Stimulated activated naive B cell treated with anti-CD40 and anti-IgM and Interleukin-4, amounts not matched to agents 10 μg/mL and 1 μg/mL and 100 μg/mL, for 72 hours (primary cell): Measurements from ENCODE around the gene SLTM.

Experiments used
- ATAC-seq, 2 donors: fragments of 150-1000 bp; cut with Tn5 transposase; replicated peaks; 2 replicates each; pipeline ENCODE4 v1.10.0; 2021; ENCODE audit warnings: moderate library complexity in 1 of 2
- DNase-seq: peaks from one replicate; pipeline ENCODE4 v3.0.0; 2021
- H3K27ac Mint-ChIP-seq: one replicate; pipeline ENCODE4 v1.8.0; 2022; ENCODE audit warnings: mild to moderate bottlenecking, mixed read lengths
- H3K27me3 Mint-ChIP-seq, 2 donors: one replicate each; pipeline ENCODE4 v1.8.0; 2022; ENCODE audit warnings: mixed read lengths in 2 of 2
- H3K36me3 Mint-ChIP-seq, 2 donors: one replicate each; pipeline ENCODE4 v1.8.0; 2022; ENCODE audit warnings: mixed read lengths in 2 of 2, mild to moderate bottlenecking in 1 of 2
- H3K4me1 Mint-ChIP-seq, 2 donors: one replicate each; pipeline ENCODE4 v1.8.0; 2022; ENCODE audit warnings: mixed read lengths in 2 of 2, mild to moderate bottlenecking in 1 of 2
- H3K4me3 Mint-ChIP-seq, 2 donors: one replicate each; pipeline ENCODE4 v1.8.0; 2022; ENCODE audit warnings: mild to moderate bottlenecking in 2 of 2, mixed read lengths in 2 of 2, moderate library complexity in 1 of 2
- H3K9me3 Mint-ChIP-seq, 2 donors: one replicate each; pipeline ENCODE4 v1.8.0; 2022; ENCODE audit warnings: mixed read lengths in 2 of 2, mild to moderate bottlenecking in 1 of 2

SLTM gene

DNA sequence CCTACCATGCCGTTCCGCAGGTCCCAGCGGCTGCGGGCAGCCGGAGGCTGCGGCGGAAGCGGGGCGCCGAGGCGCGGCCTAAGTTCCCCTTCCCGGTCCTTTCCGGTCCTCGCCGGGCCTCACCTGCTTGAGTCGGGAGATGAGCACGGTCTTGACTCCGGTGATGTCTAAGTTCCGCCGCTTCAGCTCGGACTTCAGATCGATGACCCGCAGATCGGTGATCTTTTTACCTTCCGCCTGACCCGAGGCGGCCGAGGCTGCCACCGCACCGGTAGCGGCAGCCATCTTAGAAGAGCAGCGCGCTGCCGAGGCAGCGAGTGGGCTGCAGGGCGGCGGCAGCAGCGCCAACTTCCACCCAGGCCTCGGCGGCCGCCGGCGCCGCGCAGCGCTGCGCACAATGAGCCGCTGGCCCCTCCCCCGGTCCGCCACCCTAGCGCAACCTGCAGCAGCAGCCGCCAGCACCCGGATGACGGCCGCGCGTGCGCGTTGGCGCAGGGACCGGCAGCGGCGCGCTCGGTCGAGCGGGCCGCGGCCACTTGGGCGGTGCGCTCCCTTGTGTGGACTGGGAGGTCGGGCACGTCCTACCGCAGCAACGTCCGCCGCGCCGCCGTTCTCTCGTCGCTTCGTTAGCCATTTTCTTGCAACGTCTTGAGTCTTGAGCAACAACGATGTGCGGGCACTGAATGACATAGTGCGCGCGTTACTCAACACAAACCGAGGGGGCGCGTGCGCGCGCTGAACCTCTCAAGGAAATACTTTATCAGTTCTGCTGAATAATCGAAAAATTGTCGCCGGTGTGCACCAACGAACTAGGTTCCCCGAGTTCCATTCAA, at the start of gene SLTM:
Gene SLTM (minus strand): TSS at position 399 of the 833 bp plus-strand sequence. CDS start 114 bp downstream, at position 285.
- Mint-ChIP-seq H3K4me3 (peak within 1 kb of the TSS; percentile 99), H3K4me1 (peaks cover 0 to 14% of the 10 kb centered on the region in 2 donors), H3K9me3 (no peaks in the 10 kb centered on the region), H3K27ac (peak within 1 kb of the TSS; percentile 100), H3K36me3 (peaks cover 0 to 6% of the 10 kb centered on the region in 2 donors), H3K27me3 (no peaks in the 10 kb centered on the region)
- DNase-seq: peak; percentile 88
- peak; percentile 94 to 95 for ATAC-seq

DNA sequence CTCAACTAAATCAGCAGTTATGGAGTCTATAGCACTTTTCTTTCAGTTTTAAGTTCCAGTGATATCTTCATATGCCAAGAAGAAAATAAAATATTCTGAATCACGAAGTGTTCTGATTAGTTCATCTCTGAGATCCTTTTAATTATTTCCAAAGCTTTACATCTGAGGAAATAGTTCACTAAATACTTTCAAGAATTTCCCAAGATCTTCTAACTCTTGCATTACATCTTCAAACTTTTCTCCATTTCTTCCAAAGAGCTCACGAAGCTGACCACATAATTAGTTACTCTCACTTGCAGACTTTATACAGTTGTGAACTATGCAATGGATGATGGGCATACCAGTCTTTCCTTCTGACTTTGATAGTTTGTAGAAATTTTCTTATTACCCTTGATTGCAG, 49.8 kb upstream of the SLTM start:
- Mint-ChIP-seq H3K4me3 (no peak overlapping the region), H3K27ac (no peak overlapping the region), H3K27me3 (no peaks in the 10 kb centered on the region), H3K36me3 (peaks cover under 1 to 3% of the 10 kb centered on the region in 2 donors), H3K9me3 (no peaks in the 10 kb centered on the region), H3K4me1 (peaks cover 17 to 35% of the 10 kb centered on the region in 2 donors)
- DNase-seq: no peak
- ATAC-seq: no peak

GRCh38 chr15:58981808-58982475, 48.5 kb upstream of the SLTM start:
- Mint-ChIP-seq H3K36me3 (no peaks in the 10 kb centered on the region), H3K27me3 (no peaks in the 10 kb centered on the region), H3K27ac (peak overlapping the region; percentile 38), H3K4me3 (peak overlapping the region; percentile 1 to 26), H3K9me3 (no peaks in the 10 kb centered on the region), H3K4me1 (peaks cover 19 to 44% of the 10 kb centered on the region in 2 donors)
- DNase-seq (no peak), ATAC-seq (no peak)

GRCh38 chr15:58980351-58980939, 47.0 kb upstream of the SLTM start:
- no peak for ATAC-seq
- H3K4me1 Mint-ChIP-seq: peaks cover 21 to 49% of the 10 kb centered on the region in 2 donors
- H3K27me3 Mint-ChIP-seq: no peaks in the 10 kb centered on the region
- H3K9me3 Mint-ChIP-seq: no peaks in the 10 kb centered on the region
- no peak for DNase-seq
- no peak overlapping the region for H3K27ac Mint-ChIP-seq
- no peaks in the 10 kb centered on the region for H3K36me3 Mint-ChIP-seq
- H3K4me3 Mint-ChIP-seq: no peak overlapping the region

- no peaks in the 10 kb centered on the region for H3K36me3 Mint-ChIP-seq
- DNase-seq: no peak
- no peaks in the 10 kb centered on the region for H3K27me3 Mint-ChIP-seq
- H3K4me1 Mint-ChIP-seq: peaks cover 28 to 65% of the 10 kb centered on the region in 2 donors
- no peak overlapping the region for H3K27ac Mint-ChIP-seq
- H3K4me3 Mint-ChIP-seq: no peak overlapping the region
- H3K9me3 Mint-ChIP-seq: no peaks in the 10 kb centered on the region
- peak; percentile 15 to 19 for ATAC-seq
Observed at GRCh38 chr15:58977887-58978286, 44.4 kb upstream of the SLTM start.

DNA sequence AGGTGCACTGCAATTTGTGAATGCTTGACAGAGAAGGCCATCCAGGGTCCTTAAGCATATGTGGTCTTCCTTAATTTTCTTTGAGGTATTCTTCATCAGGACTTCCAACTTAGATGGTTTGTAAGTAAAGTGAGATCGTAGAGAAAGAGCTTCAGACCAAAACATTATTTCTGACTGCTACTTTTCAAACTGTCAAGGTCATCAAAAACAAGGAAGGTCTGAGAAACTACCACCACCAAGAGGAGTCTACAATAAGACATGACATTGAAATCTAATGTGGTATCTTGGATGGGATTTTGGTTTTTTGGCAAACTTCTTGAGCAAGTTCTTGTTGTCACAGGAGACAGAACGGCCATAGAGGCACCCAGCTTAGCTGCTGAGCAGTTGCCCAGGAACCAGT, 34.0 kb upstream of the SLTM start:
- no peak for ATAC-seq
- H3K27ac Mint-ChIP-seq: no peak overlapping the region

GRCh38 chr15:58966698-58967097, 33.2 kb upstream of the SLTM start:
- DNase-seq (no peak), ATAC-seq (no peak)
- no peaks in the 10 kb centered on the region for H3K9me3 Mint-ChIP-seq
- H3K4me1 Mint-ChIP-seq: no peaks in the 10 kb centered on the region
- no peak overlapping the region for H3K4me3 Mint-ChIP-seq
- no peak overlapping the region for H3K27ac Mint-ChIP-seq
- H3K27me3 Mint-ChIP-seq: no peaks in the 10 kb centered on the region
- no peaks in the 10 kb centered on the region for H3K36me3 Mint-ChIP-seq

More for the DNA sequence above, 34.0 kb upstream of the SLTM start:
- Mint-ChIP-seq H3K4me3 (no peak overlapping the region), H3K9me3 (no peaks in the 10 kb centered on the region), H3K27me3 (no peaks in the 10 kb centered on the region), H3K36me3 (peaks cover 0 to 1% of the 10 kb centered on the region in 2 donors), H3K4me1 (no peaks in the 10 kb centered on the region)
- DNase-seq: no peak

- no peaks in the 10 kb centered on the region for H3K36me3 Mint-ChIP-seq
- H3K27ac Mint-ChIP-seq: no peak overlapping the region
- H3K9me3 Mint-ChIP-seq: no peaks in the 10 kb centered on the region
- H3K4me1 Mint-ChIP-seq: no peaks in the 10 kb centered on the region
- no peaks in the 10 kb centered on the region for H3K27me3 Mint-ChIP-seq
- ATAC-seq: no peak
- DNase-seq: no peak
- H3K4me3 Mint-ChIP-seq: no peak overlapping the region
Observed at GRCh38 chr15:58962662-58963565, 29.4 kb upstream of the SLTM start.

DNA sequence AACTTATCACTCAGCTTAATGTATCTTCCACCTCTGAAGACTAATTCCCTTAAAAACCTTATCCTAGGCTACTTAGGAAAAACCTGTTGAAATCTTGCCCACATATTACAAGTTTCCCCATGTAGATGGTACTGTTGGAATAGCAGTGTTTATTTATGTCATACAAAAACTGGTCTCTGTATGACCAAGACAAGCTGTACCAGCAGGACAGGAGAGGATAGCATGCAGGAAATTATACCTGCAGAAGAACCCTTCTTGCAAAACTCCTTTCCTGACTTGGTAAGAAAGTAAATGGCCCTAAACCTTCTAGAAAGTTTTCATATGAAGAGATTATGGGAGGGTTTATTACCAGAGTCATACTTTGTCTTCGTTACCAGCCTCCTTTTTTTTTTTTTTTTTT, 28.7 kb upstream of the SLTM start:
- H3K27me3 Mint-ChIP-seq: no peaks in the 10 kb centered on the region
- H3K36me3 Mint-ChIP-seq: no peaks in the 10 kb centered on the region
- H3K4me3 Mint-ChIP-seq: no peak overlapping the region
- no peaks in the 10 kb centered on the region for H3K9me3 Mint-ChIP-seq
- no peak overlapping the region for H3K27ac Mint-ChIP-seq
- peaks cover 4 to 5% of the 10 kb centered on the region in 2 donors for H3K4me1 Mint-ChIP-seq
- no peak for ATAC-seq
- DNase-seq: no peak

GRCh38 chr15:58958811-58959210, 25.3 kb upstream of the SLTM start:
- Mint-ChIP-seq H3K4me1 (peaks cover 4 to 7% of the 10 kb centered on the region in 2 donors), H3K27ac (no peak overlapping the region), H3K9me3 (no peaks in the 10 kb centered on the region), H3K27me3 (no peaks in the 10 kb centered on the region), H3K36me3 (no peaks in the 10 kb centered on the region), H3K4me3 (no peak overlapping the region)
- ATAC-seq (no peak), DNase-seq (no peak)

- no peak overlapping the region for H3K4me3 Mint-ChIP-seq
- no peaks in the 10 kb centered on the region for H3K27me3 Mint-ChIP-seq
- no peaks in the 10 kb centered on the region for H3K9me3 Mint-ChIP-seq
- peaks cover 4 to 11% of the 10 kb centered on the region in 2 donors for H3K4me1 Mint-ChIP-seq
- no peaks in the 10 kb centered on the region for H3K36me3 Mint-ChIP-seq
- DNase-seq (peak; percentile 47), ATAC-seq (peak; percentile 95 to 97)
- H3K27ac Mint-ChIP-seq: no peak overlapping the region
Observed at GRCh38 chr15:58957101-58957973, 23.9 kb upstream of the SLTM start.

DNA sequence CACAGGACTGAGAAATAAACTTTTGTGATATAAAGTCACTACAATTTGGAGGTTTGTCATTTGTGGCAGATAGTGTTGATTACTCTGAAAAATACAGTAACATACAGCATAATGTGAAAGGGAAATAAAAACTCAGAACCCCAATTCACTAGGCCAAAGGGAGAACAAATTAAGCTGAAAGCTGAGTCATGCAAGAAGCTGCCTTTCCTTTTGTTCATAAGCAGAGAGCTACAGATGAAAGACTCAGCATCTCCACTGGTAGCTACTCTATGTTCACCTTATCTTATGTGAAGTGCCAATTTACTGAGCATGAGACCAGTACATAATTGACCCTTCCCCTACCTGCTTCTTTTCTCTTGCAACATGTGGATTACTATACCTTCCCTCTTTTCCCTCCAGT, 19.3 kb upstream of the SLTM start:
- no peak overlapping the region for H3K4me3 Mint-ChIP-seq
- H3K27me3 Mint-ChIP-seq: no peaks in the 10 kb centered on the region

GRCh38 chr15:58951388-58952007, 18.0 kb upstream of the SLTM start:
- Mint-ChIP-seq H3K9me3 (no peaks in the 10 kb centered on the region), H3K27ac (no peak overlapping the region), H3K4me1 (peaks cover 0 to 7% of the 10 kb centered on the region in 2 donors), H3K4me3 (no peak overlapping the region), H3K36me3 (no peaks in the 10 kb centered on the region), H3K27me3 (no peaks in the 10 kb centered on the region)
- ATAC-seq (no peak), DNase-seq (no peak)

More for the DNA sequence above, 19.3 kb upstream of the SLTM start:
- Mint-ChIP-seq H3K36me3 (no peaks in the 10 kb centered on the region), H3K9me3 (no peaks in the 10 kb centered on the region), H3K27ac (no peak overlapping the region), H3K4me1 (peaks cover 4 to 14% of the 10 kb centered on the region in 2 donors)
- DNase-seq (no peak), ATAC-seq (no peak)
